HG03575 (cell line): ENCODE measurements around the gene SP2.

Experiments used
- ATAC-seq: cut with Tn5 transposase; IDR thresholded peaks from one replicate; pipeline ENCODE4 v1.9.1; 2021; ENCODE audit not compliant: unreplicated experiment, insufficient number of reproducible peaks, low FRiP score; ENCODE audit errors: extremely low read depth

SP2 gene

DNA sequence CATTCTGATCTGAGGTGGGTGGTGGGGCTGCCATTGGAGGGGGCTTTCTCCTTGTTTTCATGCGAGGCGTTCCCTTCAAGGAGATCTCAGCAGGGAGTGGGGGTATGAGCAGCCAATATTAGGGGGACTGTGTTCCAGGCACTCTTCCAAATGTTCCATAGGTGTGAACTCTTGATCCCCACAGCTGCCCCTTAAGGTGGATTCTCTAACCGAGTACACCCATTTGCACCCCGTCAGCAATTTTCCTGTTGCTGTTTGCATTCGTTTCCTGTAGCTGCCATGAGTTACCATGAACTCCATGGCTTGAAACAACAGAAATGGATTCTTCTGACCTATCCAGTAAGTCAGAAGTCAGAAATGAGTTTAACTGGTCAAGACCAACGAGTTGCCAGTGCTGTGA is 65.4 kb downstream of the SP2 start:
- no peak for ATAC-seq

- ATAC-seq, result no peak
Measured at GRCh38 chr17:47962901-47963300, 66.9 kb downstream of the SP2 start.

GRCh38 chr17:47964856-47965255 is 68.8 kb downstream of the SP2 start:
- ATAC-seq, result no peak

DNA sequence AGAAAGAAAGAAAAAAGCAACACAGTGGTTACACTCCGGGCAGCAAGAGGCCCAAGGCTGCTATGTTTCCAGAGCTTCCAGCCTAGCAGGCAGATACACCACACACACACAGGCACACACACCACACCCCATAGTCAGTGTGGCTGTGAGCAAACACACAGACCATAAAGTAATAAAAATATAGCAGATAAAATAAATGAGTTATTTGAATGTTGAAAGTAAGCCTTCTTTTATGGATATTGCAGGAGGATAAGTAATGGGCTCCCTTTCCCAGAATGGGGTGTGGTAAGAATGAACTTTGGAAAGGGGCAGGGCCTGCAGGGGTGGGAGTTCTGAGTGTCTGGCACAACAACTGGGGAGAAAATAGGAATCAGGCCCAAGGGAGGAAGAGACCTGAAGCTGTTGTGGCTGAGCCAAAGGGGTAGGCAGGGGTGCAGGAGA is 70.1 kb downstream of the SP2 start:
- no peak for ATAC-seq

DNA sequence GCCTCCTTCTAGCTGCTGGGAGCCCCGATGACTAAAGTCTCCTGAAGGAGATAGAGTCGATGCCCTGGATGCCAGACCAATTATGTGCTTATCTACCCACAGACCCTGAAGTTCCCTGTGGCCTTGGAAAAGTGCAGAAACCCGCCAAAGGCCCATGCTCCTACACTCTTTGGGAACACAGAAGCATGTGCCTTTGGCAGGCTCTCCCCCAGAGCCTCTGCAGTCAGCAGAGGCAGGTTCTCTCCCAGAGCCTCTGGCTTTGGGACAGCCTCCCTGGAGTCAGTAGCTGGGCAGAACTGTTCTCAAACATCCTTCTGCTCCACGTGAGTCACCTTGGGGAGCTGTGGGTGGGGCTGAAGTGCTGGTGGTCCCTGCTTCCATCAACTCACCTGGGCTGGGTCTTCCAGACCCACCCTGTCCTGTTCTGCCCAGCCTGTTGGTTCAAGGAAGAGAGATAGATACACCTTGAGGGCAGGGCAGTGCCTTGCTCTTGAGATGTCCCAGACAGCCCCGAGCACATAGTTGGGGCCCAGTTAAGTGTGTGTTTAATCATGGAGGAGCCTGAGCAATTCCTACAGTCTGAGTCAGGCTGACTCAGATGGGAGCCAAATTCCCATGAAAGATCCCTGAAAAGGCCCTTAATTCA is 71.7 kb downstream of the SP2 start:
- no peak for ATAC-seq

GRCh38 chr17:47968836-47969235 is 72.8 kb downstream of the SP2 start:
- no peak for ATAC-seq

DNA sequence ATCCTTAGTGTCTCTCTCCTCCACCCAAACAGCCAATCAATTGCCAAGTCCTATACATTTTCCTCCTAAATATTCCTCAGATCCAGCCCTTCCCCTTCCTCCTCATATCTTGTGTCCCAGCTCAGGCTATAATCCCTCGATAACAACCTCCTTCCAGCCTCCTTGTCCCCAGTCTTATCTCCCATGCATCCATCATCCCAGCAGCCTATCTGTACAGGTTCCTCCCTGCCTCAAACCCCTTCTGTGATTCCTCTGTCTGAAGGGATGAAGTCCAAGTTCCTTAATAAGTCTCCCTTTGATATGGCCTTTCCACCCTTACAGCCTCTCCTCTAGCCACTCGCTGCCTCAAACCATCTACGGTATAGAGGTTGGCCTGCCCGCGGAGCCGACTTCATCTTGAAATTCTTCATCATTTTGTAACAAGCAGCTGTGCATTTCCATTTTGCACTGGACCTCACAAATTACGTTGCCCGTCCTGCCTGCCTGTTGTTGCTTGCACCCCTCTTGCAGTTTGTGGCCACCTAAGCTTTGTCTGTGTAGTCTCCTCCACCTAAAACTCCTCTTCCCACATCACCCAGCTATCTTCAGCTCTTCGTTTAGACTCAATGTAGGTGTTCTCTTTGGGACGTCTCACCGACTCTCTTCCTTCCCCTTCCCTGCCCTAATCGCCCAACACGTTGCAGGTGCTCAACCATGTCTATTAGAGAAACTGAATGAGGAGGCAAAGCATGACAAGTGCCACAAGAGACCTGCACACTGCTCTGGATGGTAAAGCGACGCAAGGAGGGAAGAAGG is 74.1 kb downstream of the SP2 start:
- ATAC-seq, result no peak

GRCh38 chr17:47970725-47971499 is 74.9 kb downstream of the SP2 start, which contains the start of gene CDK5RAP3:
CDK5RAP3 (plus strand) TSS chr17:47971113; CDS start chr17:47971147, 34 bp downstream.
- ATAC-seq, result peak; percentile 81

DNA sequence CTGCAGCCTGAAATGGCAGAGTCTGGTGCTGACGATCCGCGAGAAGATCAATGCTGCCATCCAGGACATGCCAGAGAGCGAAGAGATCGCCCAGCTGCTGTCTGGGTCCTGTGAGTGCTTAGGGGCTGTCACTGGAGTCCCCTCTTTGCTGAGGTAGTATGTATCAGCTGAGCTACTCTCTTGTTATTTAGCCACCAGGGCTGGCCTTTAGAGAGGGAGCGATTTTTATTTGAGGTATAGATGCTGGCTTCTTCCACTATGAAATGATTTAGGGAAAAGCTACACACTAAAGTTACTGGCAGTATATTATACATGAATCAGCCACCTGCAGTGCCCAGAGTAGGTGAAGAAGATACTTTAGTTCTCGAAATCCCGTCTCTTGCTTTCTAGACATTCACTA is 77.5 kb downstream of the SP2 start:
- no peak for ATAC-seq

DNA sequence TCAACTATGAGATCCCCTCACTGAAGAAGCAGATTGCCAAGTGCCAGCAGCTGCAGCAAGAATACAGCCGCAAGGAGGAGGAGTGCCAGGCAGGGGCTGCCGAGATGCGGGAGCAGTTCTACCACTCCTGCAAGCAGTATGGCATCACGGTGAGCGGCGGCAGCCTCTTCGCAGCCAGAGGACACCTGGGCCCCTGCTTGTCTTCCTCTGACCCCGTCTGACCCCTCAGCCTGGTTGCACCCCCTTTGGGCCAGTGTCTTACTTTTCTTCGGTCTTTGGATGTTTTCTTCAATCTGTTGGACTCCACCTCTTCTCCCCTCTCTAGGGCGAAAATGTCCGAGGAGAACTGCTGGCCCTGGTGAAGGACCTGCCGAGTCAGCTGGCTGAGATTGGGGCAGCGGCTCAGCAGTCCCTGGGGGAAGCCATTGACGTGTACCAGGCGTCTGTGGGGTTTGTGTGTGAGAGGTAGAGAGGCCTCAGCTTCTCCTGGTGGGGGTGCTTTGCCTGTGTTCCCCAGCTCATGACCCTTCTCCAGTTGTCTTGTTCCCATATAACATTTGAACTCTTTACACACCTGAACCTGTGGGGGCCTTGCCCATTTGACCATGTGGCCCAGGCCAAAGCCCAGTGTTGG is 79.3 kb downstream of the SP2 start:
- no peak for ATAC-seq

DNA sequence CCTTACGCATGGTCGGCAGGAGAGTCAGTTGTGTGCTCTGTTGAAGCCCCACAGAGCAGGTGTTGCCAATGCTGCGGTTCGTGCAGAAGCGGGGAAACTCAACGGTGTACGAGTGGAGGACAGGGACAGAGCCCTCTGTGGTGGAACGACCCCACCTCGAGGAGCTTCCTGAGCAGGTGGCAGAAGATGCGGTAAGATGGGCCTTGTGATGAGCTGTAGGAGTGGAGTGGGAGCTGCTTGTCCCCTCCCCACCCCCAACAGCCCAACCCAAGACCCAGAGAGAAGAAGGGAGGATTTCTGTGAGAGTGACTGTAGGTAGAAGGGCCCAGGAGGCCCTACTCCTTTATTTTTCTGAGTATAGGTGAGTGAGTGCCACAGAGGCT is 79.8 kb downstream of the SP2 start:
- ATAC-seq, result no peak

GRCh38 chr17:47978324-47978723 is 82.3 kb downstream of the SP2 start:
- no peak for ATAC-seq
